Tibial nerve (tissue), 4 donors: ENCODE measurements around the gene ATOH7. TPM values are rescaled to one million over a fixed set of nuclear protein-coding genes. Genes with fewer than 3 reads are reported as not detected.
A peak's percentile ranks its signal among the peaks of the same experiment; 100 is the strongest.
"Not testable (repeated sequence)": the region's sequence is repeated elsewhere in the genome, so short reads cannot be mapped to it uniquely, and the experiment has no call there.

Experiments used
- DNase-seq, 2 donors: peaks; one replicate each; pipeline ENCODE4 v3.0.0-alpha.2; 2019; ENCODE audit warnings: low spot score in 2 of 2
- H3K27ac ChIP-seq, 4 donors: fragments of 200-600 bp; sonication (generic) in 3 of 4; one replicate each; pipeline ENCODE4 v1.5.1; 2017 to 2019; ENCODE audit warnings: mild to moderate bottlenecking in 1 of 4
- H3K27me3 ChIP-seq, 2 donors: fragments of 200-600 bp; sonication (generic) in 1 of 2; one replicate each; pipeline versions ENCODE4 v1.5.1 to v1.6.0; 2017 to 2019
- H3K36me3 ChIP-seq, 3 donors: fragments of 200-600 bp; sonication (generic); one replicate each; pipeline ENCODE4 v1.5.1; 2018 to 2019
- H3K4me1 ChIP-seq, 4 donors: fragments of 200-600 bp; sonication (generic) in 3 of 4; one replicate each; pipeline ENCODE4 v1.5.1; 2017 to 2019
- H3K4me3 ChIP-seq, 4 donors: fragments of 200-600 bp; sonication (generic) in 3 of 4; one replicate each; pipeline ENCODE4 v1.5.1; 2017 to 2019; ENCODE audit warnings: mild to moderate bottlenecking in 1 of 4, moderate library complexity in 1 of 4
- H3K9me3 ChIP-seq, 4 donors: fragments of 200-600 bp; sonication (generic) in 3 of 4; one replicate each; pipeline ENCODE4 v1.5.1; 2017 to 2019
- EP300 ChIP-seq, 2 donors: sonication (generic); formaldehyde crosslinking; IDR thresholded peaks; one replicate each; pipeline ENCODE4 v1.6.1; 2017; ENCODE audit warnings: antibody characterized with exemption in 2 of 2, mild to moderate bottlenecking in 1 of 2
- POLR2A ChIP-seq, 2 donors: fragments of 450-650 bp; IDR thresholded peaks; one replicate each; pipeline ENCODE4 v1.6.1; 2017; ENCODE audit warnings: antibody characterized with exemption in 2 of 2, mild to moderate bottlenecking in 2 of 2, moderate library complexity in 2 of 2
- WGBS, 2 donors: methylation state at CpG; one replicate each; pipeline ENCODE4 v1.1.5; 2018; 5-methylcytosine and 5-hydroxymethylcytosine counted together
- total RNA-seq, 4 donors: library from RNA; depleted of rRNA; stranded (reverse); fragments of >200 nt; gene quantifications; one replicate each; pipeline ENCODE4 v1.1.0, GENCODE V29; 2016
- TF ChIP-seq, protein P1 (sequence below), 5 experiments: fragments of 200-600 bp in 3 of 5; fragments of 450-650 bp in 2 of 5; sonication (generic) in 3 of 5; IDR thresholded peaks; one replicate each; pipeline ENCODE4 v1.5.1; 2016 to 2019; ENCODE audit warnings: antibody characterized with exemption in 5 of 5, mild to moderate bottlenecking in 3 of 5, moderate library complexity in 2 of 5

ATOH7 gene
- total RNA-seq, 4 donors from 2014 or later: 0.42 TPM; not detected in 3

DNA sequence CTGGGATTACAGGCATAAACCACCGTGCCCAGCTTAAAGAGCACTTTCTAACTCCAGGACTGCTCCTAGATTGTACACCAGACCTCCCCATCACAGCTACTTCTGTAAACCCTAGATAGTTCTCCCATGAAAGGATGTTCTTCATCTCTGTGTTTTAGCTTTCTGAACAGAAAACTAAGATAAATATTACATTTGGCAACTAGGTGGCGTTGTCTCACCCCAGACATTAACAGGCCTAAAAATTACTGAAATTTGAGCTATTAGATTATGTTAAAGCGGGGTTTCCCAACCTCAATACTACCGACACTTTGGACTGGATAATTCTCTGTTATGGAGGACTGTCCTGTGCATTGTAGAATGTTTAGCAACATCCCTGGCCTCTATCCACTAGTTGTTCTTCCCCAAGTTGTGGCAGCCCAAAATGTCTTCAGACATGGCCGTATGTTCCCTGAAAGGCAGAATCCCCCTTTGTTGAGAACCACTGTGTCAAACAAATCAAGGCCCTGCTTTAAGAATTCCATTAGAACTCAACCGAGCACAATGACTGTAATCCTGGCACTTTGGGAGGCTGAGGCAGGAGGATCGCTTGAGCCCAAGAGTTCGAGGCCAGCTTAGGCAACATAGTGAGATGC, 19.1 kb downstream of the ATOH7 start:
- 53 to 57% methylated on average over 8 of the region's 8 CpGs for WGBS, 2 donors
- TF ChIP-seq POLR2A (IDR thresholded peaks at IDR 0.05): no peak
- no peak for TF ChIP-seq EP300 (IDR thresholded peaks at IDR 0.05)
- TF ChIP-seq, protein P1, sequence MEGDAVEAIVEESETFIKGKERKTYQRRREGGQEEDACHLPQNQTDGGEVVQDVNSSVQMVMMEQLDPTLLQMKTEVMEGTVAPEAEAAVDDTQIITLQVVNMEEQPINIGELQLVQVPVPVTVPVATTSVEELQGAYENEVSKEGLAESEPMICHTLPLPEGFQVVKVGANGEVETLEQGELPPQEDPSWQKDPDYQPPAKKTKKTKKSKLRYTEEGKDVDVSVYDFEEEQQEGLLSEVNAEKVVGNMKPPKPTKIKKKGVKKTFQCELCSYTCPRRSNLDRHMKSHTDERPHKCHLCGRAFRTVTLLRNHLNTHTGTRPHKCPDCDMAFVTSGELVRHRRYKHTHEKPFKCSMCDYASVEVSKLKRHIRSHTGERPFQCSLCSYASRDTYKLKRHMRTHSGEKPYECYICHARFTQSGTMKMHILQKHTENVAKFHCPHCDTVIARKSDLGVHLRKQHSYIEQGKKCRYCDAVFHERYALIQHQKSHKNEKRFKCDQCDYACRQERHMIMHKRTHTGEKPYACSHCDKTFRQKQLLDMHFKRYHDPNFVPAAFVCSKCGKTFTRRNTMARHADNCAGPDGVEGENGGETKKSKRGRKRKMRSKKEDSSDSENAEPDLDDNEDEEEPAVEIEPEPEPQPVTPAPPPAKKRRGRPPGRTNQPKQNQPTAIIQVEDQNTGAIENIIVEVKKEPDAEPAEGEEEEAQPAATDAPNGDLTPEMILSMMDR (IDR thresholded peaks at IDR 0.05): peak; percentile 45 to 63 (median 50)

DNA sequence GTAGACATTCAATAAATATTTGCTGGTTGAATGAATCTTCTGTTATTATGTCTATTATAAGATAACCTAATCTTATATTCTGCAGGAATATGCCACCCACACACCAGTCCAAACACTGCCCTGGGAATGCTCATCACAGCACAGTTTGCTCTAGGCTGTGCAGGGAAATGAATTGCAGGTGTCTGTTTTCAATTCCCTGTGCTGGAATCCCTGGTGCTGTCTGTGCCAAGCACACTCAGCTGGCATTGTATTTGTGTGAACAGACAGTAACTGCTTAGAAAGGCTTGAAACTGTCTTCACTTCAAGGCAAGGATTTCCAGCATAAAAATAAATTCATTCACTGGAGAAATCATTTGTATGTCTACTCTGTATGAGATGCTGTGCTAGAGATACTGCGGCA, 20.2 kb downstream of the ATOH7 start:
- no peak for TF ChIP-seq EP300 (IDR thresholded peaks at IDR 0.05)
- TF ChIP-seq POLR2A (IDR thresholded peaks at IDR 0.05): no peak
- TF ChIP-seq, protein P1 (IDR thresholded peaks at IDR 0.05): no peak
- Histone ChIP-seq H3K36me3 (no peaks in the 10 kb centered on the region), H3K4me3 (no peak overlapping the region), H3K4me1 (no peaks in the 10 kb centered on the region), H3K27me3 (no peaks in the 10 kb centered on the region), H3K9me3 (no peaks in the 10 kb centered on the region), H3K27ac (no peak overlapping the region)
- 76 to 88% methylated on average over 1 of the region's 1 CpG for WGBS, 2 donors
- DNase-seq: no peak

More for the DNA sequence above, 19.1 kb downstream of the ATOH7 start:
- DNase-seq: no peak
- Histone ChIP-seq H3K4me3 (no peak overlapping the region), H3K27ac (no peak overlapping the region), H3K27me3 (no peaks in the 10 kb centered on the region), H3K36me3 (no peaks in the 10 kb centered on the region), H3K4me1 (no peaks in the 10 kb centered on the region), H3K9me3 (no peaks in the 10 kb centered on the region)

DNA sequence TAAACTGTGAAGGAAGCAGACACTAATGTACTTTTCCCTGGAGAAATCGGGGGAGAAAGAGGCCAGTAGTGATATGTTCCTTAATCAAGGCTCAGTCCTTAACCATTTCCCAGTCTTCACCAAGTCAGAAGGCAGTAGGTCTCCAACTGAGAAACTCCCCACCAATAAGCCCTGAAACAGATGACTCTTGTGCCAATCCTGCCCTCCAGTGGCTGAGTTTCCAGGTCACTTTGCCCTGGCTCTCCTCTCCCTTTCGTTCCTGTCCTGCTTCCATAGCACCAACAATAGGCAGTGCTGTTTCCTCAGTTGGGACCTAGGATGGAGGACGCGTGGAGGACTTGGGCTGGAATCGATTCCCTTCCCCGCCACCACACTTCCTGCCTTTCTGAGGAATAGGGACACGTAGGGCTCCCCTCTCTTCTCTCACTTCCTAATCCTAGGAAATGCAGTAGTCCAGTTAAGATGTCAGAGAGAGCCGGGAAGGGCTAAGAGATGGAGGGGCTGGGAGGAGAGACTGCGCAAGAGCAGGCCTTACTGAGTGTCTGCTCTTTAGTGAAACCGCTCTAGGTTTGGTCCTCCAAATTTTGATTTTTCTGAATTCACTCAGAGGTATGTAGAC, 23.4 kb downstream of the ATOH7 start:
- H3K9me3 ChIP-seq: no peaks in the 10 kb centered on the region
- no peak for DNase-seq
- TF ChIP-seq, protein P1 (IDR thresholded peaks at IDR 0.05): peak; percentile 19 to 40 (median 40)
- TF ChIP-seq EP300 (IDR thresholded peaks at IDR 0.05) (no peak), POLR2A (IDR thresholded peaks at IDR 0.05) (no peak)
- H3K4me3 ChIP-seq: no peak overlapping the region
- H3K27me3 ChIP-seq: no peaks in the 10 kb centered on the region
- H3K36me3 ChIP-seq: no peaks in the 10 kb centered on the region
- no peaks in the 10 kb centered on the region for H3K4me1 ChIP-seq
- WGBS, 2 donors: 47% methylated on average over 10 of the region's 10 CpGs
- no peak overlapping the region for H3K27ac ChIP-seq

DNA sequence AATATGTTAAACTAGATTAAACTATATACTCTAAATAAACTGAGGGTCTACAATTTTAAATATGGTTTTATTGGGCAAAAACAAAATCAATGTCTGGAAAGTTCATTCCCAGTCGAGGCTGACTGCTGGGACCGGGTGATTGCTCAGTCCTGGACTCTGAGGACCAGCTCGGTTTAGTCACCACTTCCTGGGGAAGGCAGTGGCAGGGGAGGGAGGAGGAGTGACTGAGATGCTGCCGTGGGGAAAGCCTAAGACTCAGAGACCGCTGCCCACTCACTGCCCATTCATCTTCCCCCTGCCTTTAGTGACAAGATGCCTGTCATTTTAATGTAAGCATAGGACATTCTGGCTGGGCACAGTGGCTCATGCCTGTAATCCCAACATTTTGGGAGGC, 29.0 kb downstream of the ATOH7 start:
- 15 to 23% methylated on average over 5 of the region's 5 CpGs for WGBS, 2 donors
- Histone ChIP-seq H3K4me3 (no peak overlapping the region), H3K9me3 (no peaks in the 10 kb centered on the region), H3K36me3 (no peaks in the 10 kb centered on the region), H3K4me1 (no peaks in the 10 kb centered on the region), H3K27me3 (peaks cover 0 to 9% of the 10 kb centered on the region in 2 donors), H3K27ac (no peak overlapping the region)
- DNase-seq: no peak
- TF ChIP-seq POLR2A (IDR thresholded peaks at IDR 0.05): no peak
- TF ChIP-seq, protein P1 (IDR thresholded peaks at IDR 0.05): no peak
- no peak for TF ChIP-seq EP300 (IDR thresholded peaks at IDR 0.05)

DNA sequence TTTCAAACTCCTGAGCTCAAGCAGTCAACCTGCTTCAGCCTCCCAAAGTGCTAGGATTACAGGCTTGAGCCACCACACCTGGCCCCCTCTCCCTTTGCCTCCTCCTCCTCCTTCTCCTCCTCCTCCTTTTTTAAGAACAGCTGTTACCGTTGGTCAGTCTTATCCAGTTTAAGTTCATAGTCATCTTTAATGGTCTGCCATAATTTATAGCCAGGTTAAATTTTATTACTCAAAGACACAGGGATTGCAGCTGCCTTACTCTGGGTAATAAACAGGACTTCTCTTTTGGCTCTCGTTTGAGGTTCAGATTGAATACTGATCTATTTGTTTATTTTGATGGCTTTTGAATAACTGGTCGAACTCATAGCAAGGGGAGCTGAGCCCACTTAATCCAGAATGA, 35.2 kb downstream of the ATOH7 start:
- no peaks in the 10 kb centered on the region for H3K36me3 ChIP-seq
- peaks cover 0 to 9% of the 10 kb centered on the region in 2 donors for H3K27me3 ChIP-seq
- H3K4me1 ChIP-seq: no peaks in the 10 kb centered on the region
- 38 to 41% methylated on average over 3 of the region's 3 CpGs for WGBS, 2 donors
- no peak overlapping the region for H3K4me3 ChIP-seq
- no peak overlapping the region for H3K27ac ChIP-seq
- no peaks in the 10 kb centered on the region for H3K9me3 ChIP-seq
- no peak for TF ChIP-seq EP300 (IDR thresholded peaks at IDR 0.05)
- TF ChIP-seq, protein P1 (IDR thresholded peaks at IDR 0.05): no peak
- DNase-seq: no peak

DNA sequence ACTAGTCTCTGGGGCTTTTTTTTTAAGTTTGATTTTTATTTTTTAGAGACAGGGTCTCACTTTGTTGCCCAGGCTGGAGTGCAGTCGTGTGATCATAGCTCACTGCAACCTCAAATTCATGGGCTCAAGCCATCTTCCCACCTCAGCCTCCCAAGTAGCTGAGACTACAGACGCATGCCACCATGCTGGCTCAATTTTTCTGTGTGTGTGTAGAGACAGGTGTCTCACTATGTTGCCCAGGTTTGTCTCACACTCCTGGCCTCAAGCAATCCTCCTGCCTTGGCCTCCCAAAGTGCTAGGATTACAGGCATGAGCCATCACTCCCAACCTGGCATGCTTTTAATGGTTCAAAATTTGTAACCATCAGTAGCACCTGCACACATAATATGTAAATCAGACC, 36.1 kb downstream of the ATOH7 start:
- H3K4me1 ChIP-seq, DNase-seq, H3K4me3 ChIP-seq, H3K9me3 ChIP-seq, H3K27me3 ChIP-seq, H3K36me3 ChIP-seq, H3K27ac ChIP-seq: not testable (repeated sequence)
- 93 to 100% methylated on average over 2 of the region's 2 CpGs for WGBS, 2 donors
